ENCODE measurements around the gene ELMO3. TPM values are rescaled to one million over a fixed set of nuclear protein-coding genes. Genes with fewer than 3 reads are reported as not detected.
A peak's percentile ranks its signal among the peaks of the same experiment; 100 is the strongest.

Gene ELMO3
- total RNA-seq, 2 experiments from 2014 or later: 5.0 to 5.6 TPM

- peaks cover 17% of the 10 kb centered on the region for H3K4me1 Mint-ChIP-seq (ENCODE audit: low read depth)
- TF ChIP-seq CTCF (IDR thresholded peaks at IDR 0.05): no peak
- peaks cover 55% of the 10 kb centered on the region for H3K36me3 Mint-ChIP-seq (ENCODE audit: low read depth)
- POLR2A ChIA-PET: interaction anchor here (0.6 to 12.3 kb wide), 5 partner anchors 8 to 38 kb away, joined by 3 to 123 read pairs (median 3); partner anchors contain the start of genes FHOD1 and SLC9A5
- no peaks in the 10 kb centered on the region for H3K27me3 Mint-ChIP-seq
- DNase-seq: no peak
- no peak overlapping the region for H3K27ac Mint-ChIP-seq
- no peak overlapping the region for H3K4me3 Mint-ChIP-seq
- CTCF ChIA-PET: no interaction called here
- ATAC-seq: no peak
- intact Hi-C loops (cut with micrococcal nuclease): no loop called here
- H3K9me3 Mint-ChIP-seq: no peaks in the 10 kb centered on the region
Measured at GRCh38 chr16:67230809-67231660, 32.1 kb downstream of the ELMO3 start.

- ChIA-PET CTCF (no interaction called here), POLR2A (interaction anchor here (0.8 to 12.3 kb wide), 2 partner anchors 12 to 30 kb away, joined by 3 to 123 read pairs; partner anchors contain the start of genes FHOD1 and SLC9A5)
- Mint-ChIP-seq H3K4me3 (no peak overlapping the region), H3K36me3 (ENCODE audit: low read depth) (peaks cover 60% of the 10 kb centered on the region), H3K9me3 (no peaks in the 10 kb centered on the region), H3K27me3 (no peaks in the 10 kb centered on the region), H3K4me1 (ENCODE audit: low read depth) (peaks cover 6% of the 10 kb centered on the region), H3K27ac (no peak overlapping the region)
- intact Hi-C loops (cut with micrococcal nuclease): no loop called here
- no peak for DNase-seq
- ATAC-seq: no peak
- no peak for TF ChIP-seq CTCF (IDR thresholded peaks at IDR 0.05)
Measured at GRCh38 chr16:67233596-67233995, 34.7 kb downstream of the ELMO3 start.

GRCh38 chr16:67234180-67234597 lies 35.3 kb downstream of the ELMO3 start:
- DNase-seq (no peak), ATAC-seq (no peak)
- H3K4me1 Mint-ChIP-seq (ENCODE audit: low read depth): peaks cover 4% of the 10 kb centered on the region
- no peaks in the 10 kb centered on the region for H3K27me3 Mint-ChIP-seq
- ChIA-PET POLR2A (interaction anchor here (0.6 to 12.3 kb wide), 5 partner anchors 12 to 221 kb away, joined by 3 to 123 read pairs (median 3); partner anchors contain the start of genes FHOD1 and SLC9A5), CTCF (no interaction called here)
- H3K4me3 Mint-ChIP-seq: no peak overlapping the region
- no peaks in the 10 kb centered on the region for H3K9me3 Mint-ChIP-seq
- intact Hi-C loops (cut with micrococcal nuclease): no loop called here
- no peak overlapping the region for H3K27ac Mint-ChIP-seq
- H3K36me3 Mint-ChIP-seq (ENCODE audit: low read depth): peaks cover 54% of the 10 kb centered on the region
- TF ChIP-seq CTCF (IDR thresholded peaks at IDR 0.05): no peak

GRCh38 chr16:67235816-67236562 lies 37.1 kb downstream of the ELMO3 start:
- ChIA-PET POLR2A (interaction anchor here (1.3 to 12.3 kb wide), 3 partner anchors 9 to 44 kb away, joined by 4 to 123 read pairs (median 39); partner anchors contain the start of genes E2F4, FHOD1, SLC9A5 and TMEM208), CTCF (interaction anchor here (0.9 kb wide), 1 partner anchor 9 kb away, joined by 3 read pairs; the partner anchor contains the start of gene TMEM208)
- H3K36me3 Mint-ChIP-seq (ENCODE audit: low read depth): peaks cover 41% of the 10 kb centered on the region
- peak overlapping the region; percentile 48 for H3K27ac Mint-ChIP-seq
- peaks cover 3% of the 10 kb centered on the region for H3K4me1 Mint-ChIP-seq (ENCODE audit: low read depth)
- H3K4me3 Mint-ChIP-seq: no peak overlapping the region
- TF ChIP-seq CTCF (IDR thresholded peaks at IDR 0.05): no peak
- no peak for DNase-seq
- H3K27me3 Mint-ChIP-seq: no peaks in the 10 kb centered on the region
- peak; percentile 1 for ATAC-seq
- intact Hi-C loops (cut with micrococcal nuclease): no loop called here
- no peaks in the 10 kb centered on the region for H3K9me3 Mint-ChIP-seq
